ENCODE data around the gene HS2ST1. TPM values are rescaled to one million over a fixed set of nuclear protein-coding genes. Genes with fewer than 3 reads are reported as not detected.

HS2ST1 gene
- total and polyA plus RNA-seq, 2 donors (not counting 3 experiments of a cell fraction or from before 2014, with no cell fraction given) = 5.5 to 31.2 TPM

- no peaks in the 10 kb centered on the region for H3K4me1 ChIP-seq (ENCODE audit: control insufficient read depth, extremely low read depth, insufficient read depth, low read length)
- H3K4me3 ChIP-seq (replicated peaks in 1 of 3; ENCODE audit: insufficient read depth in 1 of 3, low read depth in 1 of 3, low read length in 3 of 3) = no peak overlapping the region
- H3K27ac ChIP-seq (ENCODE audit: insufficient read depth, low read depth, low read length) = no peak overlapping the region
- intact Hi-C loops (cut with micrococcal nuclease) (no loop called here), dilution Hi-C loops (cut with MboI; ENCODE audit: extremely low pct_ligation_motif_present, low sequenced_read_pairs) (no loop called here)
- no peaks in the 10 kb centered on the region for H3K9me1 ChIP-seq (replicated peaks; ENCODE audit: control insufficient read depth, extremely low read depth, insufficient read depth, low read length)
- no peaks in the 10 kb centered on the region for H4K20me1 ChIP-seq (replicated peaks; ENCODE audit: control insufficient read depth, extremely low read depth, insufficient read depth, low read length)
- no TSS peak for BruUV-seq (replicated peaks)
- no peaks in the 10 kb centered on the region for H3K36me3 ChIP-seq (ENCODE audit: control insufficient read depth in 2 of 2, extremely low read depth in 1 of 2, insufficient read depth in 2 of 2, low read length in 2 of 2)
- no peak overlapping the region for H3K9ac ChIP-seq (replicated peaks; ENCODE audit: extremely low read depth, insufficient read depth, low read length)
- FAIRE-seq (no peak), DNase-seq (ENCODE audit: low read depth, low spot score) (no peak)
- TF ChIP-seq MYC (IDR thresholded peaks at IDR 0.05; ENCODE audit: low read depth, low read length) (no peak), GATA2 (IDR thresholded peaks at IDR 0.05; ENCODE audit: insufficient read depth, insufficient read length, low read depth, low read length) (no peak), EZH2 (IDR thresholded peaks at IDR 0.05; ENCODE audit: borderline replicate concordance, low read depth, low read length, severe bottlenecking) (no peak), POLR2AphosphoS5 (IDR thresholded peaks at IDR 0.05; ENCODE audit: insufficient read depth, low read depth, low read length) (no peak), MAX (IDR thresholded peaks at IDR 0.05; ENCODE audit: insufficient read depth, insufficient read length) (no peak), CTCF (IDR thresholded peaks at IDR 0.05; ENCODE audit: extremely low read depth in 1 of 2, insufficient read depth in 1 of 2, low read depth in 1 of 2, low read length in 2 of 2) (no peak), POLR2A (IDR thresholded peaks at IDR 0.05; ENCODE audit: low read depth, low read length) (no peak), FOS (IDR thresholded peaks at IDR 0.05; ENCODE audit: borderline replicate concordance, insufficient read depth, low read length) (no peak), JUN (IDR thresholded peaks at IDR 0.05; ENCODE audit: borderline replicate concordance, insufficient read depth, insufficient read length, low read depth) (no peak)
- H3K4me2 ChIP-seq (ENCODE audit: insufficient read depth, low read length) = no peak overlapping the region
- H3K9me3 ChIP-seq (replicated peaks; ENCODE audit: control insufficient read depth, insufficient read depth, low read length) = no peaks in the 10 kb centered on the region
- no peak overlapping the region for H2AFZ ChIP-seq (ENCODE audit: low read depth, low read length)
- ChIA-PET CTCF (interaction anchor here (0.7 to 3.1 kb wide), 3 partner anchors 8 to 960 kb away, joined by 3 to 15 read pairs (median 3); no protein-coding TSS in a partner anchor), POLR2A (no interaction called here)
- H3K27me3 ChIP-seq (ENCODE audit: control insufficient read depth in 2 of 2, insufficient read depth in 2 of 2, low read length in 2 of 2) = no peaks in the 10 kb centered on the region
- no peaks in the 10 kb centered on the region for H3K79me2 ChIP-seq (ENCODE audit: control insufficient read depth, insufficient read depth, low read length)
These were observed 159.8 kb downstream of the HS2ST1 start for GRCh38 chr1:87074001-87074795.
